ENCODE results near the gene ZSWIM9.

- TF ChIP-seq CTCF (conservative IDR thresholded peaks at IDR 0.05 in 1 of 2, IDR thresholded peaks at IDR 0.05 in 1 of 2; ENCODE audit: extremely low read depth in 1 of 2, insufficient read depth in 1 of 2, low read depth in 1 of 2, low read length in 2 of 2) (no peak), EZH2 (IDR thresholded peaks at IDR 0.05; ENCODE audit: borderline replicate concordance, low read length) (no peak)
Observed at GRCh38 chr19:48136547-48136946, 33.9 kb upstream of the ZSWIM9 start.
